Lower lobe of right lung (tissue), 2 donors: ENCODE results near the gene SHISA5. TPM values are rescaled to one million over a fixed set of nuclear protein-coding genes. Genes with fewer than 3 reads are reported as not detected.
"Not testable (repeated sequence)": the region's sequence is repeated elsewhere in the genome, so short reads cannot be mapped to it uniquely, and the experiment has no call there.

ENCODE experiments used
- ATAC-seq, 2 donors: fragments of 200-7000 bp; cut with Tn5 transposase; one replicate each; pipeline ENCODE4 v1.9.1; 2020 to 2022; ENCODE audit warnings: mild to moderate bottlenecking in 2 of 2, moderate library complexity in 2 of 2
- DNase-seq: peaks from one replicate; pipeline ENCODE4 v3.0.0-alpha.2; 2020
- H3K27ac ChIP-seq: fragments of 200-600 bp; one replicate; pipeline ENCODE4 v1.8.0; 2022
- H3K27me3 ChIP-seq: fragments of 200-600 bp; one replicate; pipeline ENCODE4 v1.8.0; 2022; ENCODE audit warnings: low read depth
- H3K36me3 ChIP-seq: fragments of 200-600 bp; one replicate; pipeline ENCODE4 v1.8.0; 2022; ENCODE audit warnings: mild to moderate bottlenecking
- H3K4me1 ChIP-seq: fragments of 200-600 bp; one replicate; pipeline ENCODE4 v1.8.0; 2022
- H3K4me3 ChIP-seq: fragments of 200-600 bp; one replicate; pipeline ENCODE4 v1.8.0; 2022; ENCODE audit warnings: mild to moderate bottlenecking
- H3K9me3 ChIP-seq: fragments of 200-600 bp; one replicate; pipeline ENCODE4 v1.8.0; 2022
- intact Hi-C: fragments of 100-400 bp; cut with DNase I; formaldehyde crosslinking; loops from one replicate; pipeline ENCODE4 v1.11.0; 2022
- total RNA-seq: library from RNA; stranded (reverse); fragmentation: NEBNext Ultra II Directional; extraction: Animal tissue kit (Norgen Biotek cat#: 25700); gene quantifications from one replicate; pipeline ENCODE4 v1.2.1, GENCODE V29; 2021
- TF ChIP-seq, protein P1 (sequence below): fragments of 200-600 bp; IDR thresholded peaks from one replicate; pipeline ENCODE4 v1.8.0; 2022; ENCODE audit warnings: antibody characterized with exemption, mild to moderate bottlenecking
- donor health status: DM: no; HTN: yes; CAD: no; lungs with severe emphysema.

The SHISA5 gene
- total RNA-seq, 1 donor from 2014 or later: 187 TPM

DNA sequence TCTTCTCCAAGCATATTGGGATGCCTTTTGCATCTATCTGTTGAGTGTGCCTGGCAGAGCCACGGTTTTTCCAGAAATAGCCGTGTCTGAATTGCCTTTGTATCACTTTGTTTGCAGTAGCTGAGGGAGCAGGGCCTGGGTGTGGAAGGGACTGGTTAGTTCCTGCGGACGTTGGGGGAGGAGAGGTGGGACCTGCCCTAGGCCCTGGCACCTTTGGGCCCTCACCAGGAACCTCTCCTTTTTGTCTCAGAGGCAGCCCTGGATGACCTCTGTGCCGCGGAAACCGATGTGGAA is 38.8 kb downstream of the SHISA5 start:
- no peak for ATAC-seq
- intact Hi-C loops: loop anchor here (10.0 kb wide), 1 partner anchor 90 kb away; the partner anchor contains the start of gene PFKFB4
- Histone ChIP-seq H3K36me3 (peaks cover 50% of the 10 kb centered on the region), H3K27me3 (no peaks in the 10 kb centered on the region), H3K4me3 (peak overlapping the region; percentile 62), H3K27ac (peak overlapping the region; percentile 100), H3K9me3 (no peaks in the 10 kb centered on the region), H3K4me1 (peaks cover 55% of the 10 kb centered on the region)
- TF ChIP-seq, protein P1, sequence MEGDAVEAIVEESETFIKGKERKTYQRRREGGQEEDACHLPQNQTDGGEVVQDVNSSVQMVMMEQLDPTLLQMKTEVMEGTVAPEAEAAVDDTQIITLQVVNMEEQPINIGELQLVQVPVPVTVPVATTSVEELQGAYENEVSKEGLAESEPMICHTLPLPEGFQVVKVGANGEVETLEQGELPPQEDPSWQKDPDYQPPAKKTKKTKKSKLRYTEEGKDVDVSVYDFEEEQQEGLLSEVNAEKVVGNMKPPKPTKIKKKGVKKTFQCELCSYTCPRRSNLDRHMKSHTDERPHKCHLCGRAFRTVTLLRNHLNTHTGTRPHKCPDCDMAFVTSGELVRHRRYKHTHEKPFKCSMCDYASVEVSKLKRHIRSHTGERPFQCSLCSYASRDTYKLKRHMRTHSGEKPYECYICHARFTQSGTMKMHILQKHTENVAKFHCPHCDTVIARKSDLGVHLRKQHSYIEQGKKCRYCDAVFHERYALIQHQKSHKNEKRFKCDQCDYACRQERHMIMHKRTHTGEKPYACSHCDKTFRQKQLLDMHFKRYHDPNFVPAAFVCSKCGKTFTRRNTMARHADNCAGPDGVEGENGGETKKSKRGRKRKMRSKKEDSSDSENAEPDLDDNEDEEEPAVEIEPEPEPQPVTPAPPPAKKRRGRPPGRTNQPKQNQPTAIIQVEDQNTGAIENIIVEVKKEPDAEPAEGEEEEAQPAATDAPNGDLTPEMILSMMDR: no peak
- DNase-seq: no peak

DNA sequence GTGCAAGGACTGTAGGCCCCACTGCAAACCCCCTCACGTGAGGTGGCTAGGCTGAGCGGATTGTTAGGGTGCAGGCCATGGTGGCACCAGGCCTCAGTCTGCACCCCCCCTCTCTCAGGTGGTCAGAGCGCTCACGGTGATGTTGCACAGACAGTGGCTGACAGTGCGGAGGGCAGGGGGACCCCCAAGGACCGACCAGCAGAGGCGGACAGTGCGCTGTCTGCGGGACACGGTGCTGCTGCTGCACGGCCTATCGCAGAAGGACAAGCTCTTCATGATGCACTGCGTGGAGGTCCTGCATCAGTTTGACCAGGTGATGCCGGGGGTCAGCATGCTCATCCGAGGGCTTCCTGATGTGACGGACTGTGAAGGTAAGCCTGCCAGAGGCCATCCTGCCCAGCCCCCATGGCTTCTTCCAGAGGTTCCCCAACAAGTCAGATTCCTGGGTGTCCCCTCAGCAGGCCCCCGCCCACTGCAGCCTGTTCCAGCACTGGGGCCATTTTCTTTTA is 39.2 kb downstream of the SHISA5 start:
- Histone ChIP-seq H3K9me3 (no peaks in the 10 kb centered on the region), H3K4me3 (peak overlapping the region; percentile 62), H3K4me1 (peaks cover 51% of the 10 kb centered on the region), H3K27me3 (no peaks in the 10 kb centered on the region), H3K36me3 (peaks cover 50% of the 10 kb centered on the region), H3K27ac (peak overlapping the region; percentile 100)
- ATAC-seq: no peak
- intact Hi-C loops: loop anchor here (10.0 kb wide), 1 partner anchor 90 kb away; the partner anchor contains the start of gene PFKFB4
- peak; percentile 56 for DNase-seq
- TF ChIP-seq, protein P1: no peak

DNA sequence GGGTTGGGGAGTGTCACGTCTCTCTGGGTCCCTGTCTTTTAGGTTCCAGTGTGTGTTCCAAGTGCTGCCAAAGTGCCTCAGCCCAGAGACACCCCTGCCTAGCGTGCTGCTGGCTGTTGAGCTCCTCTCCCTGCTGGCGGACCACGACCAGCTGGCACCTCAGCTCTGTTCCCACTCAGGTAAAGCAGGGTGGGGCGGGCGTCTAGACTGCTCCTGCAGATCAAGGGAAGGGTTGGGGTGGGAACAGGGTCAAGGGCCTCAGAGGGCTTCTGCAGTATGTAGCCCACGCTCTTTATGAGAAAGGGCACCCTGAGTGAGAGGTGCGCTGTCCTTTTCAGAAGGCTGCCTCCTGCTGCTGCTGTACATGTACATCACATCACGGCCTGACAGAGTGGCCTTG is 40.3 kb downstream of the SHISA5 start:
- H3K4me1 ChIP-seq: peaks cover 41% of the 10 kb centered on the region
- H3K36me3 ChIP-seq: peaks cover 50% of the 10 kb centered on the region
- TF ChIP-seq, protein P1: no peak
- H3K9me3 ChIP-seq: no peaks in the 10 kb centered on the region
- H3K4me3 ChIP-seq: no peak overlapping the region
- no peaks in the 10 kb centered on the region for H3K27me3 ChIP-seq
- DNase-seq (no peak), ATAC-seq (no peak)
- intact Hi-C loops: loop anchor here (10.0 kb wide), 1 partner anchor 91 kb away; the partner anchor contains the start of gene PFKFB4
- peak overlapping the region; percentile 100 for H3K27ac ChIP-seq

DNA sequence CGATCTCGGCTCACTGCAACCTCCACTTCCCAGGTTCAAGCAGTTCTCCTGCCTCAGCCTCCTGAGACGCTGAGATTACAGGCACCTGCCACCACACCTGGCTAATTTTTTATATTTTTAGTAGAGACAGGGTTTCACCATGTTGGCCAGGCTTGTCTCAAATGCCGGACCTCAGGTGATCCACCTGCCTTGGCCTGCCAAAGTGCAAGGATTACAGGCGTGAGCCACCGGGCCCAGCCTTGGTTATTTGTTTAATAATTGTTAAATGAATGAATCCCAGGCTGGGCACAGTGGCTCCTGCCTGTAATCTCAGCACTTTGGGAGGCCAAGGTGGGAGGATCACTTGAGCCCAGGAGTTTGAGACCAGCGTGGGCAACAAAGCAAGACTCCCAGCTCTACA is 42.2 kb downstream of the SHISA5 start:
- ATAC-seq, H3K27me3 ChIP-seq, H3K27ac ChIP-seq, H3K9me3 ChIP-seq, H3K4me3 ChIP-seq, DNase-seq: not testable (repeated sequence)
- peaks cover 48% of the 10 kb centered on the region for H3K36me3 ChIP-seq
- intact Hi-C loops: loop anchor here (10.0 kb wide), 1 partner anchor 93 kb away; the partner anchor contains the start of gene PFKFB4
- peaks cover 21% of the 10 kb centered on the region for H3K4me1 ChIP-seq

DNA sequence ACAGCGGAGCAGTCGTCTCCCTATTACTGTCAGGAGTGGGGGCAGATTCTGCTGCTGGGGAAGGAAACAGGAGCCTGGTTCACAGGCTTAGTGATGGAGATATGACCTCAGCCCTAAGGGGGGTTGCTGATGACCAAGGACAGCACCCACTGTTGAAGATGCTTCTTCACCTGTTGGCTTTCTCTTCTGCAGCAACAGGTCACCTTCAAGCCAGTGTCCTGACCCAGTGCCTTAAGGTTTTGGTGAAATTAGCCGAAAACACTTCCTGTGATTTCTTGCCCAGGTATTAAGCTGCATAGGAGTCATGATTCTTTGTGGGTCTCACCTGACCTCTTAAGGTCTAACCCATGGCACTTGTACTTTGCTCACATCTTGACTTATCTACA is 43.5 kb downstream of the SHISA5 start:
- DNase-seq (no peak), ATAC-seq (no peak)
- no peak overlapping the region for H3K27ac ChIP-seq
- peaks cover 11% of the 10 kb centered on the region for H3K4me1 ChIP-seq
- TF ChIP-seq, protein P1: no peak
- no peaks in the 10 kb centered on the region for H3K9me3 ChIP-seq
- intact Hi-C loops: loop anchor here (10.0 kb wide), 1 partner anchor 94 kb away; the partner anchor contains the start of gene PFKFB4
- H3K4me3 ChIP-seq: no peak overlapping the region
- no peaks in the 10 kb centered on the region for H3K27me3 ChIP-seq
- H3K36me3 ChIP-seq: peaks cover 57% of the 10 kb centered on the region

DNA sequence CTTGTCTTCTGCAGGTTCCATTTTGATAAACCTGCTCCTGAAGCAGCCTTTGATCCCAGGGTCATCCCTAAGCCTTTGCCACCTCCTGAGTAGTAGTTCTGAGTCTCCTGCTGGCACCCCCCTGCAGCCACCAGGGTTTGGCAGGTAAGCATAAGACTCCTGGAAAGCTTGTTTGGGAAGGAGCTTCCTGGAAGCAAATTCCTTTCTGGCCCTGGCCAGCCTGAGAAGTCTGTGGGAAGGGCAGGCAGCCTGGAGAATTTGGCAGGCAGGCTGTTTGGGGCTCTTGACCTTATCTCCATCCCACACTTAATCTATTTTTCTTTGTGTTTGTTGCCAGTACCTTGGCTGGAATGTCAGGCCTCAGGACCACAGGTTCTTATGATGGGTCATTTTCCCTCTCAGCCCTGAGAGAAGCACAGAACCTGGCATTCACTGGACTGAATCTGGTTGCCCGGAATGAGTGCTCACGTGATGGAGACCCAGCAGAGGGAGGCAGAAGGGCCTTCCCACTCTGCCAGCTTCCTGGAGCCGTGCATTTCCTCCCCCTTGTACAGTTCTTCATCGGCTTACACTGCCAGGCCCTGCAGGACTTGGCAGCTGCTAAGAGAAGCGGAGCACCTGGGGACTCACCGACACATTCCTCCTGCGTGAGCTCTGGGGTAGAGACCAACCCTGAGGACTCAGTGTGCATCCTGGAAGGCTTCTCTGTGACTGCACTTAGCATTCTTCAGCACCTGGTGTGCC is 44.0 kb downstream of the SHISA5 start:
- H3K9me3 ChIP-seq: no peaks in the 10 kb centered on the region
- TF ChIP-seq, protein P1: no peak
- DNase-seq (no peak), ATAC-seq (peak; percentile 65)
- intact Hi-C loops: loop anchor here (10.0 kb wide), 1 partner anchor 95 kb away; the partner anchor contains the start of gene PFKFB4
- no peak overlapping the region for H3K27ac ChIP-seq
- peaks cover 63% of the 10 kb centered on the region for H3K36me3 ChIP-seq
- peaks cover 5% of the 10 kb centered on the region for H3K4me1 ChIP-seq
- H3K4me3 ChIP-seq: no peak overlapping the region
- H3K27me3 ChIP-seq: no peaks in the 10 kb centered on the region
